C4-2B (cell line): ENCODE results near the gene TRANK1.
"Not testable (repeated sequence)": the region's sequence is repeated elsewhere in the genome, so short reads cannot be mapped to it uniquely, and the experiment has no call there.

ENCODE experiments used
- H3K27ac ChIP-seq: fragments of 450-650 bp; 2 replicates; pipeline ENCODE4 v1.5.1; 2017
- CTCF ChIP-seq: fragments of 450-650 bp; conservative IDR thresholded peaks from 2 replicates; pipeline ENCODE4 v1.5.1; 2017; ENCODE audit warnings: mild to moderate bottlenecking
- ZFX ChIP-seq: fragments of 450-650 bp; IDR thresholded peaks from 2 replicates; pipeline ENCODE4 v1.6.1; 2017

The TRANK1 gene

GRCh38 chr3:36904641-36905040, 40.2 kb downstream of the TRANK1 start:
- TF ChIP-seq ZFX (no peak), CTCF (peak; percentile 14; the same call in 1 of the 2 replicates)
- no peak overlapping the region for H3K27ac ChIP-seq

DNA sequence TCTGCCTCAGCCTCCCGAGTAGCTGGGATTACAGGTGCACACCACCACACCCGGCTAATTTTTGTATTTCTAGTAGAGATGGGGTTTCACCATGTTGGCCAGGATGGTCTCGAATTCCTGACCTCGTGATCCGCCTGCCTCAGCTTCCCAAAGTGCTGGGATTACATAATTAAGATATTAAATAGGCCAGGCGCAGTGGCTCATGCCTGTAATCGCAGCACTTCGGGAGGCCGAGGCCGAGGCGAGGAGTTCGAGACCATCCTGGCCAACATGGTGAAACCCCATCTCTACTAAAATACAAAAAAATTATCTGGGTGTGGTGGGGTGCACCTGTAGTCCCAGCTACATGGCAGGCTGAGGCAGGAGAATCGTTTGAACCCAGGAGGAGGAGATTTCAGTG, 40.8 kb downstream of the TRANK1 start:
- H3K27ac ChIP-seq, result not testable (repeated sequence)

GRCh38 chr3:36903119-36903882, 41.6 kb downstream of the TRANK1 start:
- no peak overlapping the region for H3K27ac ChIP-seq
- TF ChIP-seq ZFX (no peak), CTCF (no peak)

- TF ChIP-seq ZFX, result no peak
- TF ChIP-seq CTCF, result no peak
- no peak overlapping the region for H3K27ac ChIP-seq
Measured at GRCh38 chr3:36901588-36901987, 43.3 kb downstream of the TRANK1 start.

- TF ChIP-seq CTCF, result no peak
- H3K27ac ChIP-seq, result no peak overlapping the region
Measured at GRCh38 chr3:36900474-36901443, 44.1 kb downstream of the TRANK1 start.

- H3K27ac ChIP-seq, result no peak overlapping the region
- no peak for TF ChIP-seq CTCF
- TF ChIP-seq ZFX, result no peak
Measured at GRCh38 chr3:36895496-36896409, 49.1 kb downstream of the TRANK1 start.

DNA sequence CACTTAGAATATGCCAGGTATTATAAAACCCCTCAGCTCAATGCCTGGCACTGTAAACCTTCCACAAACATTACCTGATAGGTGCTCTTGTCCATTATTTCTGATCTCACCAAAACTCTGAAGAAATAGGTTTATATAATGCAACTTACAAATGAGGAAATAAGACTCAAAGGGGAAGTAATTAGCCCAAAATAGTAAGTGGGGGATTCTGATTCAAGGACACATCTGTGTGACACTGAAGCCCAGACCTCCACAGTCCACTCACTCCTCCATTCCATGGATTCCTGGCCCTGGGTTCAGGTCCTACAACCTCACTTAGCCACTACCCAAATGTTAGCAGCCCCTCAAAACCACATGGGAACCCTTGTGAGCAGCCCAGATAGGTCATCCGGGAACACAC, 49.9 kb downstream of the TRANK1 start:
- TF ChIP-seq ZFX, result no peak
- TF ChIP-seq CTCF, result no peak
- no peak overlapping the region for H3K27ac ChIP-seq
